SH-SY5Y (cell line): Measurements from ENCODE around the gene USP32.

ENCODE experiments used
- GATA2 ChIP-seq: IDR thresholded peaks from 2 replicates; pipeline ENCODE4 v1.6.1; 2011; ENCODE audit warnings: mild to moderate bottlenecking, low read depth, low read length
- GATA3 ChIP-seq: IDR thresholded peaks from 2 replicates; pipeline ENCODE4 v1.6.1; 2011; ENCODE audit warnings: low read depth, mild to moderate bottlenecking, low read length, moderate library complexity

- TF ChIP-seq GATA2 (no peak), GATA3 (no peak)
These were observed 1.7 kb downstream of the USP32 start for GRCh38 chr17:60390186-60390585.
